ENCODE data around the gene KRTAP10-12.

GRCh38 chr21:44730028-44730395, 33.0 kb downstream of the KRTAP10-12 start:
- TF ChIP-seq, protein P1, sequence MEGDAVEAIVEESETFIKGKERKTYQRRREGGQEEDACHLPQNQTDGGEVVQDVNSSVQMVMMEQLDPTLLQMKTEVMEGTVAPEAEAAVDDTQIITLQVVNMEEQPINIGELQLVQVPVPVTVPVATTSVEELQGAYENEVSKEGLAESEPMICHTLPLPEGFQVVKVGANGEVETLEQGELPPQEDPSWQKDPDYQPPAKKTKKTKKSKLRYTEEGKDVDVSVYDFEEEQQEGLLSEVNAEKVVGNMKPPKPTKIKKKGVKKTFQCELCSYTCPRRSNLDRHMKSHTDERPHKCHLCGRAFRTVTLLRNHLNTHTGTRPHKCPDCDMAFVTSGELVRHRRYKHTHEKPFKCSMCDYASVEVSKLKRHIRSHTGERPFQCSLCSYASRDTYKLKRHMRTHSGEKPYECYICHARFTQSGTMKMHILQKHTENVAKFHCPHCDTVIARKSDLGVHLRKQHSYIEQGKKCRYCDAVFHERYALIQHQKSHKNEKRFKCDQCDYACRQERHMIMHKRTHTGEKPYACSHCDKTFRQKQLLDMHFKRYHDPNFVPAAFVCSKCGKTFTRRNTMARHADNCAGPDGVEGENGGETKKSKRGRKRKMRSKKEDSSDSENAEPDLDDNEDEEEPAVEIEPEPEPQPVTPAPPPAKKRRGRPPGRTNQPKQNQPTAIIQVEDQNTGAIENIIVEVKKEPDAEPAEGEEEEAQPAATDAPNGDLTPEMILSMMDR (IDR thresholded peaks at IDR 0.05): no peak
- TF ChIP-seq EP300 (IDR thresholded peaks at IDR 0.05; ENCODE audit: low read depth) (no peak), POLR2A (IDR thresholded peaks at IDR 0.05) (no peak)

All from transverse colon (tissue), 3 donors.